HCT116 (cell line): ENCODE measurements around the gene ZMYND19. TPM values are rescaled to one million over a fixed set of nuclear protein-coding genes. Genes with fewer than 3 reads are reported as not detected.

Experiments used
- ATAC-seq: fragments of 200-7000 bp; cut with Tn5 transposase; 2 replicates; pipeline ENCODE4 v1.9.1; 2020; ENCODE audit warnings: mild to moderate bottlenecking, moderate library complexity
- BruUV-seq: library from RNA; stranded (reverse); fragments of 400-500 nt; replicated peaks from 2 replicates; lab custom pipeline; 2021; lab: Mats Ljungman, UMichigan
- CTCF ChIA-PET: fragments of 300-600 bp; sonication (Branson Sonifier 250); formaldehyde crosslinking; loops from one replicate; lab custom pipeline; 2021; ENCODE audit warnings: antibody characterized with exemption; lab: Charles Lee
- POLR2A ChIA-PET: fragments of 300-600, 350-600 bp; sonication (Branson Sonifier 250); formaldehyde crosslinking; loops from one replicate; lab custom pipeline; 2021; ENCODE audit warnings: antibody characterized with exemption; lab: Charles Lee
- RAD21 ChIA-PET, 2 experiments: fragments of 300-600 bp; sonication (Branson Sonifier 250); formaldehyde crosslinking; loops; one replicate each; lab custom pipeline; 2023; ENCODE audit warnings: low total read pairs in 2 of 2; ENCODE audit not compliant: uncharacterized antibody in 2 of 2, unreplicated experiment in 2 of 2, low non-redundant PET in 1 of 2; lab: Charles Lee
- DNase-seq: peaks from one replicate; pipeline ENCODE4 v3.0.0-alpha.2; 2010; ENCODE audit warnings: low read depth, low spot score
- H2AFZ ChIP-seq: fragments of 200-600 bp; shearing (Covaris generic), sonication (generic); 2 replicates; pipeline ENCODE4 v1.6.1; 2017; ENCODE audit warnings: low read depth, mixed run types, mixed read lengths, antibody characterized with exemption, low read length; ENCODE audit not compliant: poor library complexity, severe bottlenecking
- H3K27ac ChIP-seq: 2 replicates; pipeline ENCODE4 v1.5.1; 2012; ENCODE audit warnings: low read depth, low read length
- H3K27me3 ChIP-seq: fragments of 200-600 bp; sonication (generic); 2 replicates; pipeline ENCODE4 v1.6.1; 2016; ENCODE audit warnings: mixed run types, low read length, mixed read lengths; ENCODE audit not compliant: insufficient read depth
- H3K36me3 ChIP-seq, 2 experiments: fragments of 200-500 bp in 1 of 2; fragments of 200-600 bp in 1 of 2; sonication (Bioruptor generic) in 1 of 2; sonication (generic) in 1 of 2; 2 replicates each; pipeline versions ENCODE4 v1.5.1 to v1.6.1; 2014 to 2016; ENCODE audit warnings: low read length in 2 of 2, inconsistent platforms in 1 of 2, mixed read lengths in 1 of 2, mixed run types in 1 of 2; ENCODE audit not compliant: insufficient read depth in 2 of 2, control insufficient read depth in 1 of 2
- H3K4me1 ChIP-seq, 2 experiments: fragments of 200-600 bp in 1 of 2; sonication (generic) in 1 of 2; 2 replicates each; pipeline versions ENCODE4 v1.5.1 to v1.6.1; 2012 to 2017; ENCODE audit warnings: low read length in 2 of 2, inconsistent platforms in 1 of 2, mild to moderate bottlenecking in 1 of 2, mixed read lengths in 1 of 2, mixed run types in 1 of 2, moderate library complexity in 1 of 2; ENCODE audit not compliant: insufficient read depth in 2 of 2, control insufficient read depth in 1 of 2
- H3K4me2 ChIP-seq: fragments of 200-600 bp; sonication (generic); 2 replicates; pipeline ENCODE4 v1.6.1; 2017; ENCODE audit warnings: mixed run types, low read length, mixed read lengths
- H3K4me3 ChIP-seq, 2 experiments: fragments of 200-600 bp in 1 of 2; sonication (generic) in 1 of 2; replicated peaks in 1 of 2; 2 replicates each; pipeline ENCODE4 v1.5.1; 2011 to 2016; ENCODE audit warnings: low read length in 2 of 2, control low read depth in 1 of 2, low read depth in 1 of 2, mild to moderate bottlenecking in 1 of 2, mixed read lengths in 1 of 2, mixed run types in 1 of 2
- H3K79me2 ChIP-seq: fragments of 200-600 bp; sonication (generic); 2 replicates; pipeline ENCODE4 v1.6.1; 2017; ENCODE audit warnings: mild to moderate bottlenecking, mixed run types, low read length, moderate library complexity, mixed read lengths; ENCODE audit not compliant: insufficient read depth
- H3K9ac ChIP-seq: fragments of 200-600 bp; sonication (generic); 2 replicates; pipeline ENCODE4 v1.6.1; 2016; ENCODE audit warnings: low read length, mixed read lengths
- H3K9me2 ChIP-seq: fragments of 200-600 bp; sonication (generic), shearing (Covaris generic); 2 replicates; pipeline ENCODE4 v1.6.1; 2017; ENCODE audit warnings: mixed run types, mild to moderate bottlenecking, moderate library complexity; ENCODE audit not compliant: insufficient read depth
- H3K9me3 ChIP-seq, 2 experiments: fragments of 200-500 bp in 1 of 2; fragments of 200-600 bp in 1 of 2; sonication (Bioruptor generic) in 1 of 2; sonication (generic) in 1 of 2; 2 replicates each; pipeline ENCODE4 v1.6.1; 2014 to 2017; ENCODE audit warnings: low read length in 2 of 2, mixed read lengths in 2 of 2, inconsistent platforms in 1 of 2, low read depth in 1 of 2, mild to moderate bottlenecking in 1 of 2, mixed run types in 1 of 2, moderate library complexity in 1 of 2; ENCODE audit not compliant: control insufficient read depth in 1 of 2, insufficient read depth in 1 of 2
- H4K20me1 ChIP-seq: fragments of 200-600 bp; sonication (generic), shearing (Covaris generic); 2 replicates; pipeline ENCODE4 v1.6.1; 2017; ENCODE audit warnings: mixed run types, mild to moderate bottlenecking, moderate library complexity; ENCODE audit not compliant: insufficient read depth
- CTCF ChIP-seq, 3 experiments: fragments of 200-600 bp in 1 of 3; sonication (generic) in 1 of 3; IDR thresholded peaks in 2 of 3; conservative IDR thresholded peaks in 1 of 3; 2 replicates each; pipeline ENCODE4 v1.5.1; 2012 to 2017; ENCODE audit warnings: low read depth in 2 of 3, low read length in 2 of 3, antibody characterized with exemption in 1 of 3, borderline replicate concordance in 1 of 3, control low read depth in 1 of 3, mild to moderate bottlenecking in 1 of 3, mixed read lengths in 1 of 3, mixed run types in 1 of 3, moderate library complexity in 1 of 3; ENCODE audit not compliant: insufficient read depth in 1 of 3
- EGR1 ChIP-seq: IDR thresholded peaks from 2 replicates; pipeline ENCODE4 v1.6.1; 2012; ENCODE audit warnings: low read depth
- ELF1 ChIP-seq: IDR thresholded peaks from 2 replicates; pipeline ENCODE4 v1.6.1; 2012; ENCODE audit warnings: low read depth, borderline replicate concordance
- FOSL1 ChIP-seq: IDR thresholded peaks from 2 replicates; pipeline ENCODE4 v1.6.1; 2012; ENCODE audit warnings: low read depth
- RAD21 ChIP-seq: IDR thresholded peaks from 2 replicates; pipeline ENCODE4 v1.6.1; 2012; ENCODE audit warnings: low read depth, mild to moderate bottlenecking
- SIN3A ChIP-seq: IDR thresholded peaks from 2 replicates; pipeline ENCODE4 v1.6.1; 2012; ENCODE audit warnings: low read depth
- intact Hi-C: fragments of 100-400 bp; cut with micrococcal nuclease; formaldehyde crosslinking; loops from 2 replicates; pipeline ENCODE4 v1.10.0; 2022
- total RNA-seq: library from RNA; stranded (reverse); gene quantifications from one replicate; pipeline ENCODE4 v1.2.1, GENCODE V29; 2021; ENCODE audit not compliant: unreplicated experiment

The ZMYND19 gene
- total RNA-seq, 1 experiment from 2014 or later = 57.4 TPM

GRCh38 chr9:137582286-137582860 is 7.9 kb downstream of the ZMYND19 start:
- H3K4me1 ChIP-seq = peaks cover 2 to 10% of the 10 kb centered on the region in 2 experiments; a peak in 3 of 4 replicates
- BruUV-seq = no TSS peak
- no peaks in the 10 kb centered on the region for H3K9me2 ChIP-seq
- no peak for ATAC-seq
- TF ChIP-seq ELF1 = no peak
- TF ChIP-seq EGR1 = no peak
- TF ChIP-seq FOSL1 = no peak
- peak; percentile 83 for TF ChIP-seq RAD21
- peak; percentile 55 to 66 (median 58); a peak in 5 of 6 replicates for TF ChIP-seq CTCF (IDR thresholded peaks at IDR 0.05 in 2 of 3, conservative IDR thresholded peaks at IDR 0.05 in 1 of 3; ENCODE audit: borderline replicate concordance in 1 of 3, insufficient read depth in 1 of 3, low read depth in 2 of 3, low read length in 2 of 3)
- TF ChIP-seq SIN3A = no peak
- TF ChIP-seq, all 23 proteins: peak for 2
- H3K27me3 ChIP-seq = no peaks in the 10 kb centered on the region
- no peaks in the 10 kb centered on the region for H4K20me1 ChIP-seq
- no peak overlapping the region for H3K4me2 ChIP-seq
- H3K9me3 ChIP-seq = no peaks in the 10 kb centered on the region
- CTCF ChIA-PET = interaction anchor here (1.0 to 1.7 kb wide), 3 partner anchors 9 to 113 kb away, joined by 3 to 5 read pairs (median 4); partner anchors contain the start of gene MRPL41
- RAD21 ChIA-PET = interaction anchor here in 1 of 2 experiments (0.7 kb wide), 1 partner anchor 8 kb away, joined by 3 read pairs; no protein-coding TSS in a partner anchor
- H3K9ac ChIP-seq = no peak overlapping the region
- H3K36me3 ChIP-seq = peaks cover 24 to 54% of the 10 kb centered on the region in 2 experiments; a peak in 3 of 4 replicates
- no peak for DNase-seq
- intact Hi-C loops = no loop called here
- H3K4me3 ChIP-seq = no peak overlapping the region
- H3K79me2 ChIP-seq = peaks cover 67% of the 10 kb centered on the region
- no peak overlapping the region; the same call in 1 of the 2 replicates for H3K27ac ChIP-seq
- no peak overlapping the region for H2AFZ ChIP-seq
- POLR2A ChIA-PET = interaction anchor here (1.2 kb wide), 1 partner anchor 36 kb away, joined by 3 read pairs; the partner anchor contains the start of gene EHMT1
